Mesothelial cell of epicardium (in vitro differentiated cells): ENCODE measurements around the gene ENO1. TPM values are rescaled to one million over a fixed set of nuclear protein-coding genes. Genes with fewer than 3 reads are reported as not detected.

Experiments
- DNase-seq, 2 experiments: peaks; one replicate each; pipeline ENCODE4 v3.0.0; 2021; ENCODE audit warnings: low spot score in 2 of 2; ENCODE audit not compliant: unreplicated experiment in 2 of 2
- H3K27ac Mint-ChIP-seq: 2 replicates; pipeline ENCODE4 v1.8.0; 2021; ENCODE audit warnings: mixed read lengths
- H3K27me3 Mint-ChIP-seq: 2 replicates; pipeline ENCODE4 v1.8.0; 2021; ENCODE audit warnings: low read depth, mixed read lengths
- H3K36me3 Mint-ChIP-seq: 2 replicates; pipeline ENCODE4 v1.8.0; 2021; ENCODE audit warnings: mixed read lengths
- H3K4me1 Mint-ChIP-seq: 2 replicates; pipeline ENCODE4 v1.8.0; 2021; ENCODE audit warnings: mixed read lengths
- H3K4me3 Mint-ChIP-seq: 2 replicates; pipeline ENCODE4 v1.8.0; 2021; ENCODE audit warnings: mild to moderate bottlenecking, moderate library complexity, mixed read lengths
- H3K9me3 Mint-ChIP-seq: 2 replicates; pipeline ENCODE4 v1.8.0; 2021; ENCODE audit warnings: mixed read lengths
- CTCF ChIP-seq: fragments of 200-600 bp; sonication (generic); IDR thresholded peaks from one replicate; pipeline ENCODE4 v1.5.0; 2021; ENCODE audit warnings: antibody characterized with exemption; ENCODE audit not compliant: unreplicated experiment
- total RNA-seq: library from RNA; stranded (reverse); gene quantifications from 3 replicates; pipeline ENCODE4 v1.2.1, GENCODE V29; 2021

The ENO1 gene
- total RNA-seq, 1 donor from 2014 or later, result 1,030 TPM

DNA sequence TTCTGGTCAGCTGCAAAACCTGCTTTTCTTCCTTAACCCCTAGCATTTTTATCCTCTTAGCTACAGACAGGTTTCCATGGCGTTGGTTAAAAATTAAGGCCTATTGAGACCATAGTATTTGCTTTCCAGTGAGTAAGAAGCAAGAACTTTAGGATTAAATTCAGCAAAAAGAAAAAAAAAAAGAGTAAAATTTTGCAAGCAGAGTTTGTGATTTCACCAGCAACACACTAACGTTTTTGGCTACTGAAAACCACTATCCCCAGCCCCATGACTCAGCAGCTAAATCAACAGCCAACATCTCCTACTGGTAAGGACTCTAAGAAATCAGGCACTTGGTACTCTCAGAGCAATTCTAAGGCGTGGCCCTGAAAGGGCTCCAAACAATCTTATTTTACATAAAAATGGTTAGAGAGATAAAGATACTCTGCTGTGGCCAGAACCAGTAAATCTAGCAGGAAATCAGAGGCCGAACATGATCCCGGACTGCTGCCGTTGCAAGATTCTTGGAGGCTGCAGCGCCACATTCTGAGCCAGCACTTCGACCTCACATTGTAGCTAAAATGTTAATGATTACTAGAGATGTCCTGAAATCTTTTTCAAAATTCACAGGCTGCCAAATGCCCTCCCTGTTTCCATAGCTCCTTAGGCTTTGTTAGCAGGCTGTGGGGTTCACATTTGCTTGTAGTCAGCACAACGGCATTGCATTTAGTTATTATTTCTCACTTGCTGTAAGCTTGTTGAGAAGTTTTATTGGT is 1.6 kb upstream of the ENO1 start:
- Mint-ChIP-seq H3K9me3 (no peaks in the 10 kb centered on the region), H3K4me3 (peak overlapping the region; percentile 69), H3K36me3 (peaks cover 4% of the 10 kb centered on the region), H3K27ac (peak overlapping the region; percentile 96), H3K27me3 (no peaks in the 10 kb centered on the region), H3K4me1 (peaks cover 36% of the 10 kb centered on the region)
- TF ChIP-seq CTCF, result no peak
- no peak for DNase-seq

- no peaks in the 10 kb centered on the region for H3K9me3 Mint-ChIP-seq
- no peaks in the 10 kb centered on the region for H3K27me3 Mint-ChIP-seq
- peaks cover 8% of the 10 kb centered on the region for H3K36me3 Mint-ChIP-seq
- H3K4me1 Mint-ChIP-seq, result peaks cover 42% of the 10 kb centered on the region
- peak overlapping the region; percentile 96 for H3K27ac Mint-ChIP-seq
- DNase-seq, result no peak
- TF ChIP-seq CTCF, result no peak
- peak overlapping the region; percentile 69 for H3K4me3 Mint-ChIP-seq
Observed at GRCh38 chr1:8879464-8879921, 1.0 kb upstream of the ENO1 start.

GRCh38 chr1:8878698-8879463 is 395 bp upstream of the ENO1 start:
- H3K9me3 Mint-ChIP-seq, result no peaks in the 10 kb centered on the region
- peaks cover 8% of the 10 kb centered on the region for H3K36me3 Mint-ChIP-seq
- no peaks in the 10 kb centered on the region for H3K27me3 Mint-ChIP-seq
- peak overlapping the region; percentile 98 for H3K27ac Mint-ChIP-seq
- no peak for TF ChIP-seq CTCF
- H3K4me1 Mint-ChIP-seq, result peaks cover 45% of the 10 kb centered on the region
- peak overlapping the region; percentile 92 for H3K4me3 Mint-ChIP-seq
- peak; percentile 96 to 100 for DNase-seq

DNA sequence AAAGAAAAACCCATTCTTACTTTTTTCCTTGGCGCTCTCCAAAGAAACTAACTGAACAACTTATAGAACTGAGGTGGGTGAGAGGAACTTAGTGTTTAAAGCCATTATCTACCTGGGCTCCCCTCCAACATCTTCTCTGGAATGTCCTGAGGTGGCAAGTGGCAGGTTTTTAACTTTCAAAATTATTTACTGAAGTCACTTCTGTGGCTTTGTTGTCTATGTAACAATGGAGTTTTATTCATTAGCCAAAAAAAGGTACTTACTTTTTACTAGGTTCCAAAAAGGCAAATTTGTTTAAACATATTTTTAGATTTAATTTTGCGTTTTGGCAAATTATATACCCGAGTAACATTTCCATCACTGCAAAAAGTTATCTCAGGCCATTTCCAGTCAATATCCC is 2.4 kb downstream of the ENO1 start:
- Mint-ChIP-seq H3K4me3 (peak overlapping the region; percentile 92), H3K36me3 (peaks cover 20% of the 10 kb centered on the region), H3K27ac (peak overlapping the region; percentile 96), H3K4me1 (peaks cover 60% of the 10 kb centered on the region), H3K27me3 (no peaks in the 10 kb centered on the region), H3K9me3 (no peaks in the 10 kb centered on the region)
- no peak for DNase-seq
- TF ChIP-seq CTCF, result no peak

DNA sequence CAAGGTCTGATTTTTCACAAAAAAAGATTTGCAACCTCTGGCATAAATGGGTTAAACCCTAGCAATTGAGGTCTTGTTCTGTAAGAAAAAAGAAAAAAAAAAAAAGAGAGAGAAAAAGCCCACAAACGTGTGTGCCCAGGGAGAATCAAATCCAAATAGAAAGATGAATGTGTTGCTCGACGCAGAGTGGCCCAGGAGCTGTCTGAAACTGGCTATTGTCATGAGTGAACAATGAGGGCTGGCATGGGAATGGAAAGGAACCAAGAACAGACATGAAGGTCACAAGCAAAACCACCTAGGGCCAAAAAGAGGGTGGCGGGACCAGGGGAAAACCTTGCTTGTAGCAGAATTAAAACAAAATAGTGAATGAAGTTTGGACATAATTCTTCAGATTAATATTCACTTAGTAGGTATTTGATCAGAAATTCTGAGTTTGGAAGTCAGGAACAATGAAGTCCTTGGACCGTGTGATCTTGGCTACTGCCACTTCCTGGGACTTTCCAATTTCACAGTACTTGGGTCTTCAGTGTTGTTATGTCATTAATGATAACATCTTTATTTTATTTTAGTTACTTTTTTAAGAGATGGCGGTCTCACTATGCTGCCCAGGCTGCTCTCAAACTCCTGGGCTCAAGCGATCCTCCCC is 3.1 kb downstream of the ENO1 start:
- H3K4me1 Mint-ChIP-seq, result peaks cover 59% of the 10 kb centered on the region
- no peak for DNase-seq

More for the DNA sequence above, 3.1 kb downstream of the ENO1 start:
- peak overlapping the region; percentile 92 for H3K4me3 Mint-ChIP-seq
- peak overlapping the region; percentile 96 for H3K27ac Mint-ChIP-seq
- H3K9me3 Mint-ChIP-seq, result no peaks in the 10 kb centered on the region
- no peak for TF ChIP-seq CTCF
- no peaks in the 10 kb centered on the region for H3K27me3 Mint-ChIP-seq
- peaks cover 27% of the 10 kb centered on the region for H3K36me3 Mint-ChIP-seq
